GM21737 (cell line): ENCODE measurements around the gene FOXL3.
"Not testable (repeated sequence)": the region's sequence is repeated elsewhere in the genome, so short reads cannot be mapped to it uniquely, and the experiment has no call there.

Source experiments
- ATAC-seq: cut with Tn5 transposase; IDR thresholded peaks from one replicate; pipeline ENCODE4 v1.9.1; 2021; ENCODE audit warnings: mild to moderate bottlenecking, moderate library complexity; ENCODE audit not compliant: unreplicated experiment

The FOXL3 gene

DNA sequence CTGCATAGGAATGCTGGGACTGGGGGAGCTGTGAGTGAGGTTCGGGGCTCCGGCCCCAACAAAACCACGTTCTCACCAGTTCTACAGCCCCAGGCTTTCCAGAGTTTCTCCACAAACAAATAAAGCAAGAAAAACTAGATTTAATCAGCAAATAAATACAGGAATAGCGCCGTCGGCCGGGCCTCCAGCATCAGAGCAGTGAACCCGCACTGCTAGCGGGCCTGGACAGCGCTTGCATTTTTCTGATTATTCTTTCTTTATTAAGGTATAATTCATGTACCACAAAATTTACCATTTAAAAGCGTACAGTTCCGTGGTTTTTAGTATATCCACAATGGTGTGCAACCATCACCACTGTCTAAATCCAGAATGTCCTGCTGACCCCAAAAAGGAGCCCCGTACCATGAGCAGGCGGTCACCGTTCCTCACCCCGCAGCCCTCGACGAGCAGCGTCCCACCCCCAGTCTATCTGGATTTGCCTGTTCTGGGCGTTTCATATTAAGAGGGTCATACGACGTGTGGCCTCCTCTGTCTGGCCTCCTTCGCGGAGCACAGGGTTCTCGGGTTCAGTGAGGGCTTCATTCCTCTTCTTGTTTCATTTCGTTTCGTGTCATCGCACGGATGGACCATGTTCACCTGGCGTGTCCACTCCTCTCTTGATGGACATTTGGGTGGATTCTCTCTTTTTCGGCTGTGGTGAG lies 35.5 kb upstream of the FOXL3 start:
- no peak for ATAC-seq

DNA sequence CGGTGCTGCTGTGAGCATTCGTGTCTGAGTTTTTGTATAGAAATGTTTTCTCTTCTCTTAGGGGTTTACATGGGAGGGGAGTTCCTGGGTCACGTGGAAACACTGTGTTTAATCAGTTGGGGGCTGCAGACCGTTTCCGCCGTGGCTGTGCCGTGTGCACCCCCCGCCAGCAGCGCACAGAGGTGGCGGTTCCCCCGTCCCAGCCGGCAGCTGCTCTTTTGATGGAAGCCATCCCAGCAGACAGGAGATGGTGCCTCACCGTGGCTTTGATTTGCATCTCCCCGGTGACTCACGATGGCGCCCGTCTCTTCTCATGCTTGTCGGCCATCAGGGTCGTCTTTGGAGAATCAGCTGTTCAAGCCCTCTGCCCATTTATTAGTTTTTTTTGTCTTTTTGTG lies 34.9 kb upstream of the FOXL3 start:
- no peak for ATAC-seq

- no peak for ATAC-seq
Observed at GRCh38 chr7:255721-256361, 34.1 kb upstream of the FOXL3 start.

- no peak for ATAC-seq
Observed at GRCh38 chr7:256461-256940, 33.5 kb upstream of the FOXL3 start.

DNA sequence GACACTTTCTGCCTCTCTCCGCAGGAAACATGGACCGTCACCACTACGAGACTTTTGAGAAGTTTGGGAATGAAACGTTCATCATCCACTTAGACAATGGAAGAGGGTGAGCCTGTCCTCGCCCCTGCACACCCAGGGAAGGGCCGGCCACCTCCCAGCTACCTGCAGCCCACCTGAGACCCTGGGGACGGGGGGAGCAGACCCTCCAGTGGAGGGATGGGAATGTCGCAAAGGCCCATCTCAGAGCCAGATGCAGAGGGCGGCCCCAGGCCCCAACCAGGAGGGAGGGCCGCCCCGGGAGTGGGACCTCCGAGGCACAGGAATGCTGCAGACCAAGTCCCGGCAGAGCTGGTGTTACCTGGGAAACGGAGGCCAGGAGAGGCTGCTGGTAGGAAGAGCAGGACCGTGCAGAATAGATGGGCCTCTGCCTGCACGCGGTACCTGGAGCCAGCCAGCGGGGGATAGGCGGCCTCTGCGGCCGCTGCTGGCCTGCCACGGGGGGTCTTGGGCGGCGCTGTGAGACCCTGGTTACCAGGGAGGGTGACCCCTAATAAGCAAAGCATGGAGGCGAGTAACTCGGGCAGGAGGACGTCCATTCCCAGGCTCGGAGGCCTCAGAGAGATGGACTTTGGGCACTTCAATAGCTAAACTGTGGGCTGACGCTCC lies 32.9 kb upstream of the FOXL3 start:
- no peak for ATAC-seq

DNA sequence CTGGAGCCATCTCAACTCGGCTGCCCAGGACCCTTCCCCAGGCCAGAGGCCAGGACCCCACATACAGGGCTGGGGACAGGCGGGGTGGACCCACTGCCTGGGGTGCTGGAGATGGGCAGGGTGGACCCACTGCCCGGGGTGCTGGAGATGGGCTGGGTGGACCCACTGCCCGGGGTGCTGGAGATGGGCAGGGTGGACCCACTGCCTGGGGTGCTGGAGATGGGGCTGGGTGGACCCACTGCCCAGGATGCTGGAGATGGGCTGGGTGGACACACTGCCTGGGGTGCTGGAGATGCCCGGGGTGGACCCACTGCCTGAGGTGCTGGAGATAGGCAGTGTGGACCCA lies 32.4 kb upstream of the FOXL3 start:
- no peak for ATAC-seq

DNA sequence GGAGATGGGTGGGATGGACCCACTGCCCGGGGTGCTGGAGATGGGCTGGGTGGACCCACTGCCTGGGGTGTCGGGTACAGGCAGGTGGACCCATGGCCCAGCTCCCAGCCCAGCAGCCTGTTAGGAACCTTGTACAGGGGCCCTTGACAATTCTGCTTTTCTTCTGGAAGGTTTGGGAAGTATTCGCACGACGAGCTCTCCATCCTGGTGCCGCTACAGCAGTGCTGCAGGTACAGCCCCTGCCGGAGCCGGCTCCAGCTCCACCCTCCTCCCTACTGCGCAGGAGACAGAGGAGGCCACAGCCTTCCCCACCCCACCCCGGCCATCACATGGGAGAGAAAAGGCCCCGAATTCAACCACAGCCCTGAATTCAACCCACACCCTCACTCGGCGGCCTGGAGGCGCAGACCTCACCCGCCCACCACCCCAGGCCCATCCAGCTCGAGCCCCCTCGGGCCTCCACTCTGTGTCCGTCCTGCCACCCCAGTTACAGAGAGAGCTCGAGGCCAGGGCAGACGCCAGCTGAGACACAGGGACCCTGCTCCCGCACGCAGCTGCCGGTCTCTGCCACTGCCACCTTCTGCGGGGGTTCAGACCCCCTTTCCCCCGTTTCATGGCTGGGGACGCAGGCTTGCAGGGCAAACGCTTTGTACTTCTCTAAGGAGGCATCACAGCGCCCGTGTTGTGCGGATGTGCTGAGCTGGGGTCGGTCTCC lies 31.3 kb upstream of the FOXL3 start:
- no peak for ATAC-seq

GRCh38 chr7:259191-259505 lies 30.8 kb upstream of the FOXL3 start:
- no peak for ATAC-seq

DNA sequence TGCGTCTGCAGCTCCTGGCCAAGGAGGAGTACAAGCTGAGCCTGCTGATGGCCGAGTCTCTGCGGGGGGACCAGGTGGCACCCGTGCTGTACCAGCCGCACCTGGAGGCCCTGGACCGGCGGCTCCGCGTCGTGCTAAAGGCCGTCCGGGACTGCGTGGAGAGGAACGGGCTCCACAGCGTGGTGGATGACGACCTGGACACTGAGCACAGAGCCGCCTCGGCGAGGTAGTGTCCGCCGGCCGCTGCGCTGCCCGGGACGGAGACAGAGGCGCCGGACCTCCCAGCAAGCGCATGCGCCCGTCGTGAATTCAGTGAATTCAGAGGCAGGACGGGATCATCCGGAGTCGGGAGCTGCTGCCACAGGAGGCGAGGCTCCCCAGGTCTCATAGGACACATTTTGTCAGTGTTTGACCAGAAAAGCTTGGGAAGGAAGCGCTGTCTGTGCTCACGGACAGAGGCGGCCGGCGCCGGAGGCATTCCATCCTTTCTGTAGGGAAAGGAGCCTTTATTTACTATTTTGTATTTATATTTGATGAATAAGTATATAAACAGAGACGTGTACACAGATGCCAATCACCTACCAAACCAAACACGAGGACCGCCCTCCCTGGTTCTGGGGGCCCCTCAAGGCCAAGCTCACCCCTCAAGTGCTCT lies 30.1 kb upstream of the FOXL3 start:
- no peak for ATAC-seq

GRCh38 chr7:260441-261281 lies 29.3 kb upstream of the FOXL3 start:
- no peak for ATAC-seq

DNA sequence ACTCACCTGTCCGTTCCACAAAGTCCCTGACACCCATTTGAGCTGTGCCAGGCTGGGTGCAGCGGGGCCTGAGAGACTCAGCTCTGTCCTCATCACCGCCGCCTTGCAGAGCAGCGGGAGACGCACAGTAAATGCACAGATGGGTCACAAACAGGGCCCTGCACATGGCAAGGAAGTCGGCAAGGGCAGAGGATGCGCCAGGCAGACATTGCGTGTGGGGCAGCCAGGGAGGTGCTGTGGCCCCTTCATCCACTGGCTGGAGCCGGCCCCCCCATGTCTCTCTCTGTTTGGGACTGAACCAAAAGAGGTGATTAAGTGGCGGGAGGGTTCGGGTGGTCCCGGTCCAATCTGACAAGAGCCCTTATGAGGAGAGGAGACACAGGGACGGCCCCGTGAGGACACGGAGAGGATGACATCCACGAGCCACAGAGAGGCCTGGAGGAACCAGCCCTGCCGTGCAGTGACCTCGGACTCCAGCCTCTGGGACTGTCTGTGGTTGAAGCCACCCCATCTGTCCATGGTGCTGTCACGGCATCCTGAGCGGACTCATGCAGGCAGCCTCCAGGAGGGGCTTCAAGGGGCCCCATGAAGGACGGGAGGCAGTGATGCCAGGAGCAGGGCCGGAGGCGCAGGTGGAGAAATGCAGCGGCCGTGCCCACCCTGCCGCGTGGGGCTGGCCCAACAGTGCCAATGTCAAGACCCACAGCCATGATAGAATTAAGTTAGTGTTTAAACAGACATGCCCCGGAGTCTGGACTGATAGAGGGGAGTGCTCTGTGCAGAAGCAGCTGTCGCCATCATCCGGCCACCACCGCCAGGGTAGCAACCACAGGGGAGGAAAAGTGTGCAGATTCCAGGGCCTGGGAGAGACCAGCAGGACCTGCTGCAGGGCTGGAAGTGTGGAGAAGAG lies 28.4 kb upstream of the FOXL3 start:
- ATAC-seq: no peak

GRCh38 chr7:262251-262572 lies 27.8 kb upstream of the FOXL3 start:
- no peak for ATAC-seq

GRCh38 chr7:262631-263311 lies 27.2 kb upstream of the FOXL3 start:
- ATAC-seq: not testable (repeated sequence)

- ATAC-seq: not testable (repeated sequence)
Observed at GRCh38 chr7:263483-264351, 26.3 kb upstream of the FOXL3 start.

DNA sequence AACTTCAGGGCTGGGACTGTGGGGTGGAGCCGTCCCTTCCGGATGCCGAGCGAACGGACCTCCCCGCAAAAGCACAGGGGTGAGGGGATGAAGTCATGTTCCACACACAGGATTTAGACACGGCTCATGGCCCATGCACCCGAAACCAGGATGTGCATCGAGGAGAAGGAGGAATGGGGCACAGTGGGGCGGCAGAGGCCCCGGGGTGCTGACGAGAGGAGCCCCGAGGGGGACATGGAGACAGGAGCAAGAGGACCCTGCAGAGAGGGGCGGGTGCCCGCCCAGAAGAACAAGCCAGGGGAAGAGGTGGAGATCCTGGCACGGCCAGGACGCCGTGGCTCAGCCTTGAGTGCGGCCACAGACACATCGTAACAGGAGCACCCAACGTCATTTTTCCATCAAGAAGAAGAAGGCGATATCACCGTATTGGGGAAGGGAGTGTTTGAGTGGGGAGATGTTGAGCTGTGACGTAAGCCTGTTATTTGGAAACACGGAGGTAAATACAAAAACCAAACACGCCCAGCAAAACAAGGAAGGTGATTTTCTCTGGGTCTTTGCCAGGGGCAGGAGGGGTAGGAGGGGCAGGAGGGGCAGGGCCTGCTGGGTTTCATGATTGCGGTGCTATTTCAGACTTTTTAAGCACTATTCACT lies 25.3 kb upstream of the FOXL3 start:
- ATAC-seq: no peak

GRCh38 chr7:265192-265997 lies 24.6 kb upstream of the FOXL3 start:
- no peak for ATAC-seq
